NCI-H1694 treated with DMSO at 0.1 percent for 48 hours (cell line): ENCODE data around the gene ACTR2.
"Not testable (repeated sequence)": the region's sequence is repeated elsewhere in the genome, so short reads cannot be mapped to it uniquely, and the experiment has no call there.

Experiments
- DNase-seq: peaks from one replicate; lab custom pipeline; 2025; lab: John Stamatoyannopoulos, UW

Gene ACTR2

GRCh38 chr2:65313126-65313953, 85.7 kb downstream of the ACTR2 start:
- DNase-seq, result no peak

- DNase-seq, result no peak
Measured at GRCh38 chr2:65313954-65314256, 86.3 kb downstream of the ACTR2 start.

GRCh38 chr2:65314801-65315441, 87.3 kb downstream of the ACTR2 start:
- DNase-seq, result no peak

GRCh38 chr2:65316072-65316471, 88.4 kb downstream of the ACTR2 start:
- no peak for DNase-seq

- DNase-seq, result not testable (repeated sequence)
Measured at GRCh38 chr2:65317351-65317750, 89.7 kb downstream of the ACTR2 start.

GRCh38 chr2:65317841-65318240, 90.2 kb downstream of the ACTR2 start:
- no peak for DNase-seq

- DNase-seq, result no peak
Measured at GRCh38 chr2:65319072-65319673, 91.5 kb downstream of the ACTR2 start.

- DNase-seq, result no peak
Measured at GRCh38 chr2:65319674-65320041, 92.0 kb downstream of the ACTR2 start.

- DNase-seq, result no peak
Measured at GRCh38 chr2:65320042-65320725, 92.6 kb downstream of the ACTR2 start.
